CD4-positive, alpha-beta T cell treated with Interleukin-6 for 4 hours (primary cell): ENCODE data around the gene MC2R.

Experiments used
- DNase-seq: peaks from one replicate; pipeline ENCODE4 v3.0.0-alpha.2; 2020; ENCODE audit warnings: mixed read lengths

MC2R gene

GRCh38 chr18:13915391-13915790 lies at the start of gene MC2R:
TSS of gene MC2R (minus strand) at chr18:13915536. CDS start at chr18:13885518, 30,018 bp downstream.
- no peak for DNase-seq

GRCh38 chr18:13945811-13946210 lies 30.5 kb upstream of the MC2R start:
- no peak for DNase-seq

- DNase-seq, result no peak
Observed at GRCh38 chr18:13943338-13943737, 28.0 kb upstream of the MC2R start.

- no peak for DNase-seq
Observed at GRCh38 chr18:13940326-13940725, 25.0 kb upstream of the MC2R start.

GRCh38 chr18:13934676-13935075 lies 19.3 kb upstream of the MC2R start:
- no peak for DNase-seq

- no peak for DNase-seq
Observed at GRCh38 chr18:13934058-13934457, 18.7 kb upstream of the MC2R start.

GRCh38 chr18:13932285-13933025 lies 17.1 kb upstream of the MC2R start:
- DNase-seq, result no peak

GRCh38 chr18:13930964-13931363 lies 15.6 kb upstream of the MC2R start:
- DNase-seq, result no peak

- DNase-seq, result no peak
Observed at GRCh38 chr18:13923221-13923620, 7.9 kb upstream of the MC2R start.

GRCh38 chr18:13918898-13919297 lies 3.6 kb upstream of the MC2R start:
- no peak for DNase-seq

GRCh38 chr18:13917401-13917800 lies 2.1 kb upstream of the MC2R start:
- no peak for DNase-seq

- DNase-seq, result no peak
Observed at GRCh38 chr18:13916559-13916958, 1.2 kb upstream of the MC2R start.

- no peak for DNase-seq
Observed at GRCh38 chr18:13915995-13916431, 677 bp upstream of the MC2R start.

GRCh38 chr18:13914756-13915155 lies 580 bp downstream of the MC2R start:
- DNase-seq, result no peak

GRCh38 chr18:13914170-13914569 lies 1.2 kb downstream of the MC2R start:
- no peak for DNase-seq

GRCh38 chr18:13913205-13913604 lies 2.1 kb downstream of the MC2R start:
- DNase-seq, result no peak

GRCh38 chr18:13912601-13913000 lies 2.7 kb downstream of the MC2R start:
- no peak for DNase-seq

GRCh38 chr18:13910986-13911385 lies 4.3 kb downstream of the MC2R start:
- no peak for DNase-seq

- DNase-seq, result no peak
Observed at GRCh38 chr18:13910501-13910900, 4.8 kb downstream of the MC2R start.

GRCh38 chr18:13909141-13909940 lies 6.0 kb downstream of the MC2R start:
- DNase-seq, result no peak

GRCh38 chr18:13900633-13901032 lies 14.7 kb downstream of the MC2R start:
- DNase-seq, result no peak

GRCh38 chr18:13895505-13896033 lies 19.8 kb downstream of the MC2R start:
- no peak for DNase-seq

GRCh38 chr18:13894531-13894930 lies 20.8 kb downstream of the MC2R start:
- no peak for DNase-seq

GRCh38 chr18:13893418-13893760 lies 21.9 kb downstream of the MC2R start:
- DNase-seq, result no peak
